HEK293T (cell line): ENCODE measurements around the gene ADAMTS12.

Experiments
- BHLHE40 ChIP-seq: fragments of 450-650 bp; IDR thresholded peaks from 2 replicates; pipeline ENCODE4 v1.6.1; 2016; ENCODE audit warnings: mild to moderate bottlenecking, moderate library complexity, borderline replicate concordance
- ELF4 ChIP-seq: fragments of 450-650 bp; IDR thresholded peaks from 2 replicates; pipeline ENCODE4 v1.6.1; 2017; ENCODE audit warnings: antibody characterized with exemption
- FOXA1 ChIP-seq: fragments of 450-650 bp; IDR thresholded peaks from 2 replicates; pipeline ENCODE4 v1.6.1; 2016; ENCODE audit warnings: mild to moderate bottlenecking
- FOXK2 ChIP-seq: fragments of 450-650 bp; IDR thresholded peaks from 2 replicates; pipeline ENCODE4 v1.6.1; 2016; ENCODE audit warnings: mild to moderate bottlenecking
- FOXM1 ChIP-seq: fragments of 450-650 bp; IDR thresholded peaks from 2 replicates; pipeline ENCODE4 v1.6.1; 2017; ENCODE audit warnings: mild to moderate bottlenecking, borderline replicate concordance
- LEF1 ChIP-seq: fragments of 450-650 bp; IDR thresholded peaks from 2 replicates; pipeline ENCODE4 v1.6.1; 2017; ENCODE audit warnings: mild to moderate bottlenecking, borderline replicate concordance
- NFRKB ChIP-seq: fragments of 450-650 bp; IDR thresholded peaks from 2 replicates; pipeline ENCODE4 v1.6.1; 2016; ENCODE audit warnings: mild to moderate bottlenecking, moderate library complexity
- PKNOX1 ChIP-seq: fragments of 450-650 bp; IDR thresholded peaks from 2 replicates; pipeline ENCODE4 v1.6.1; 2016
- SP1 ChIP-seq: fragments of 450-650 bp; IDR thresholded peaks from 2 replicates; pipeline ENCODE4 v1.6.1; 2017
- ZNF384 ChIP-seq: fragments of 450-650 bp; IDR thresholded peaks from 2 replicates; pipeline ENCODE4 v1.6.1; 2016

DNA sequence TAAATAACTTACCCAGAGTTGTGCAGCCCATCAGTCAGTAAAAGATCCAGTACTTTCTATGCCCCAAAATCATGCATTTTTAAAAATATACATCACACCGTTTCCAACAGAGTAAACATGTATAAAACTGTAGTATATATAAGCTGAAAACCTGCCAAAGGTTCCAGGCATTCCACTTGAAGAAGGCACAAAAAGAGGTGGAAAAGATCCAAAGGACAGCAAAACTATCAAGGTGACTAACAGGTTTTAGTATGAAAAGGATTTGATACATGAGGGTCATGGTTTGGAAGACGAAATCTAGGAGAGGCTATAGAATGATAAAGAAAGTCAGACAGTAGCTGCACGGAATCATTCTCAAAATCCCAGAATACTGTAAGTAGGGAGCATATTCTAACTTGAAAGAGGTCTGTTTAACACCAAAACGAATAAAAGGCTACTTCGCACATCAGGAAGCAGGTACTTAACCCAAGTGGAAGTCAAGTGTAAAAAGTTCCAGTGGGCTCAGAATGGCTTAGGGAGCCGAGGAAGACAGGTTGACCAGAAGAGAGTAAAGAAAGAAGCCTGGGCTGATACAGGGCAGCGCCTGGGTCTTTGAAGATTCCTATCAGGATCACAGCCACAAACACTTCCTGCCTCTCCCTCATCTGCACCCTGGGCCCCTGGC, 207.2 kb downstream of the ADAMTS12 start:
- TF ChIP-seq SP1 (no peak), PKNOX1 (no peak), FOXA1 (no peak), BHLHE40 (no peak), NFRKB (no peak), FOXK2 (no peak), ELF4 (no peak), ZNF384 (no peak), FOXM1 (no peak), LEF1 (no peak)
